ENCODE results near the gene ZNF335.

- no peak for TF ChIP-seq TAF1 (IDR thresholded peaks at IDR 0.05; ENCODE audit: low read depth, low read length)
- no peak for TF ChIP-seq POLR2A (IDR thresholded peaks at IDR 0.05; ENCODE audit: low read depth, low read length)
- TF ChIP-seq SPI1 (IDR thresholded peaks at IDR 0.05; ENCODE audit: low read depth, low read length): no peak
- TF ChIP-seq PAX5 (IDR thresholded peaks at IDR 0.05; ENCODE audit: insufficient read depth, low read length, severe bottlenecking): no peak
These were observed 60.3 kb downstream of the ZNF335 start, which contains the start of gene PLTP for GRCh38 chr20:45911486-45912343.
